Ovary (tissue), 9 donors: ENCODE results near the gene RALGPS1. TPM values are rescaled to one million over a fixed set of nuclear protein-coding genes. Genes with fewer than 3 reads are reported as not detected.

Source experiments
- DNase-seq, 5 donors: peaks; one replicate each; pipeline ENCODE4 v3.0.0-alpha.2; 2019 to 2020
- H3K27ac ChIP-seq, 2 donors: fragments of 200-600 bp; one replicate each; pipeline versions ENCODE4 v1.5.1 to v1.8.0; 2019 to 2022
- H3K27me3 ChIP-seq: fragments of 200-600 bp; one replicate; pipeline ENCODE4 v1.8.0; 2022
- H3K36me3 ChIP-seq: fragments of 200-600 bp; sonication (generic); one replicate; pipeline ENCODE4 v1.5.1; 2019
- H3K4me1 ChIP-seq: one replicate; pipeline ENCODE4 v1.8.1; 2013; ENCODE audit warnings: mild to moderate bottlenecking, moderate library complexity; ENCODE audit not compliant: insufficient read depth
- H3K4me3 ChIP-seq: fragments of 200-600 bp; sonication (generic); one replicate; pipeline ENCODE4 v1.5.1; 2017
- H3K9me3 ChIP-seq, 2 donors: fragments of 200-600 bp in 1 of 2; sonication (generic) in 1 of 2; one replicate each; pipeline versions ENCODE4 v1.5.1 to v1.8.1; 2013 to 2019; ENCODE audit warnings: mild to moderate bottlenecking in 1 of 2, moderate library complexity in 1 of 2
- CTCF ChIP-seq, 3 donors: fragments of 450-650 bp in 2 of 3; fragments of 200-600 bp in 1 of 3; IDR thresholded peaks; one replicate each; pipeline versions ENCODE4 v1.5.1 to v1.8.0; 2016 to 2022; ENCODE audit warnings: antibody characterized with exemption in 3 of 3, mild to moderate bottlenecking in 1 of 3
- EP300 ChIP-seq: sonication (generic); formaldehyde crosslinking; IDR thresholded peaks from one replicate; pipeline ENCODE4 v1.6.1; 2017; ENCODE audit warnings: antibody characterized with exemption
- POLR2A ChIP-seq: fragments of 450-650 bp; IDR thresholded peaks from one replicate; pipeline ENCODE4 v1.6.1; 2017; ENCODE audit warnings: antibody characterized with exemption, mild to moderate bottlenecking, moderate library complexity
- WGBS, 3 donors: extraction: QIAGEN DNeasy Blood & Tissue Kit in 1 of 3; methylation state at CpG; one replicate each; pipeline versions ENCODE4 v1.1.5 to v1.1.7; 2013 to 2017; 5-methylcytosine and 5-hydroxymethylcytosine counted together
- intact Hi-C, 4 donors: fragments of 100-400 bp; cut with DNase I; formaldehyde crosslinking; loops; one replicate each; pipeline versions ENCODE4 v1.11.0 to v1.15.1; 2022 to 2023
- polyA plus RNA-seq, 2 donors: library from polyadenylated mRNA; stranded (reverse); fragments of 200-250 nt in 1 of 2; fragments of 350-450 nt in 1 of 2; fragmentation: Illumina TruSeq in 1 of 2; extraction: RNeasy Lipid Tissue Mini Kit (QIAGEN cat#74804) in 1 of 2; gene quantifications; one replicate each; pipeline ENCODE4 v1.2.3, GENCODE V29; 2013 to 2014
- total RNA-seq, 7 donors: library from RNA; depleted of rRNA in 2 of 7; stranded (reverse); fragments of >200 nt in 2 of 7; fragmentation: NEBNext Ultra II Directional in 3 of 7; extraction: Animal tissue kit (Norgen Biotek cat#: 25700) in 3 of 7; gene quantifications; one replicate each; pipeline versions ENCODE4 v1.1.0 to v1.2.4, GENCODE V29; 2016 to 2023
- donor health status: DM: no; HTN: no; CAD: no; lungs with moderate emphysema.
- donor health status: DM: no; HTN: no; CAD: no.
- donor health status: Bipolar disorder and iron deficiency.
- donor health status: DM: yes; HTN: yes; CAD: no.
- donor health status: DM: no; HTN: no; CAD: no.
- donor health status: DM: yes; HTN: yes; CAD: no.

RALGPS1 gene
- total and polyA plus RNA-seq, 9 donors: 2.3 to 13.1 (median 6.9) TPM

DNA sequence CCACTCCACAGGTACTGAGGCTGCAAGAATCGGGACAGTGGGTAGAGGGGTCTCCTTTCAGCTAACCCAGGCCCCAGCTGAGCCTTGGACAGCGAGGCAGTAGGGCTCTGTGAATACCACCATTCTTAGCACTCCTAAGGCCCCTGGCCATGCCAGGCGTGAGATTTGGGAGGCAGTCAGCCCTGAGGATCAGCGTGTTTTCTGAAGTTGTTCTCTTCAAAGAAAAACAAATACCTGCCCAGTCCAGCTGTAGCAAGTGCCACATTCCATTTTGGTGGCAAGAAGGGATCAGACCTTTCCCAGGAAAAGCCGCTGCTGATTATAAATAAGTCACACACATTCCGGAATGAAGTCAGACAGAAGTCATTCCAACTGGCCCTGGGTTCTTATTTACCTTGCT lies 47.8 kb downstream of the RALGPS1 start:
- Histone ChIP-seq H3K9me3 (no peaks in the 10 kb centered on the region), H3K4me1 (peaks cover 1% of the 10 kb centered on the region), H3K36me3 (no peaks in the 10 kb centered on the region), H3K4me3 (no peak overlapping the region), H3K27ac (no peak overlapping the region), H3K27me3 (no peaks in the 10 kb centered on the region)
- intact Hi-C loops: no loop called here
- no peak for DNase-seq
- 91 to 94% (median 93%) methylated on average over 6 of the region's 6 CpGs for WGBS, 3 donors
- TF ChIP-seq CTCF (IDR thresholded peaks at IDR 0.05) (no peak), EP300 (no peak), POLR2A (no peak)

DNA sequence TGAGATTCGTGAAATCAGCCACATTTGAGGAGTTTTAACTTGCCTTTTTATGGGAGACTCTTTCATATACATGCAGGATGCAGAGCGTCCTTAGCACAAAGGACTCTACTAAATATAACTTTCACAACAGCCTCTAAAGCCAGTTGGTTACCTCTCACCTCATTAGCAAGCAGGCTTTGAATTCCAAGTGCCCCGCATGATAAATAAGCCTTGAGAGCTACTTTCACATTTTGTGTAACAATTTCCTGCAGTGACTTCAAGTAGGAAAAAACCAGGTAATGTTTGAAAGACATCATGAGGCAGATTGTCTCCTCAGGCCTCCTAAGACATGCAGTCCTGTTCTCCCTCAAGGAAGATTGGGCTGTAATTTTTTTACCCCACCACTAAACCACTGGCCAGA lies 50.5 kb downstream of the RALGPS1 start:
- no peaks in the 10 kb centered on the region for H3K9me3 ChIP-seq
- no peak for TF ChIP-seq POLR2A
- TF ChIP-seq CTCF (IDR thresholded peaks at IDR 0.05): no peak
- no peak for TF ChIP-seq EP300
- peaks cover 1% of the 10 kb centered on the region for H3K4me1 ChIP-seq
- H3K27me3 ChIP-seq: no peaks in the 10 kb centered on the region
- H3K4me3 ChIP-seq: no peak overlapping the region
- DNase-seq: no peak
- intact Hi-C loops: no loop called here
- no peak overlapping the region for H3K27ac ChIP-seq
- WGBS, 3 donors: 36 to 66% (median 50%) methylated on average over 3 of the region's 3 CpGs
- H3K36me3 ChIP-seq: no peaks in the 10 kb centered on the region

DNA sequence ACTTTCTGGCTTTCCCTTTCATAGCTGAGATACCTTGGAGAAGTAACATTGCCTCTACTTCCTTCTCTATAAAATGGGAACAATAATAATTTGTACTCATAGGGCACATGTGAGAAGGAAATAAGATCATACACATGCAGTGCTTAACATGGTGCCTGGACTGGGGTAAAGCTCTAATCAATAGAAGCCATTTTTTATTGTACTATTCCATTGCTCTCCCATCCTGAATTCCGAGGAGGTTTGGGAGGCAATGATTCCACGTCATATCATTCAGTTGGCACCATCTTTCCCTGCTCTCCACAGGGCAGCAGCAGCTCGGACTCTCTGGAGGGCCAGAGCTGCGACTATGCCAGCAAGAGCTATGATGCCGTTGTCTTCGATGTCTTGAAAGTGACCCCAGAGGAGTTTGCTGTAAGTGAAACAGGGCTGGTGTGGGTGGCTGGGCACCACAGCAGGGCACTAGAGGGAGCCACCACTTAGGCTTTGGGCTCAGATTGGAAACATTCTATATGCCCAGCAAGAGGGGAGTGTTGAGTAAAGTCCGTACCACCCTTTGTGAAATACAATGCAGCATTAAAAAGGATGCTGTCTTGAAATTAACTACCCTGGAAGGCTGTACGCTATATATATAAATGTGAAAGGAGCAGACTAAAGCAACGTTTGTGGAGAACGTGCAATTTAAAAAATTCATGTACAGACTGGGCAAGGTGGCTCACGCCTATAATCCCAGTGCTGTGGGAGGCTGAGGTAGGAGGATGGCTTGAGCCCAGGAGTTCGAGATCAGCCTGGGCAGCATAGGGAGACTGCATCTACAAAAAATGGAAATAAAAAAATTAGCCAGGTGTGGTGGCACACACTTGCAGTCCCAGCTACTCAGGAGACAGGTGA lies 51.2 kb downstream of the RALGPS1 start:
- Histone ChIP-seq H3K27me3 (no peaks in the 10 kb centered on the region), H3K27ac (no peak overlapping the region), H3K36me3 (no peaks in the 10 kb centered on the region), H3K9me3 (no peaks in the 10 kb centered on the region), H3K4me1 (peaks cover 1% of the 10 kb centered on the region), H3K4me3 (no peak overlapping the region)
- peak; percentile 24 to 59 (median 49) for DNase-seq
- intact Hi-C loops: no loop called here
- TF ChIP-seq CTCF (IDR thresholded peaks at IDR 0.05) (peak in 2 of 3 donors; percentile 49 to 57), POLR2A (no peak)
- 86 to 89% (median 87%) methylated on average over 12 of the region's 12 CpGs for WGBS, 3 donors

- no peaks in the 10 kb centered on the region for H3K36me3 ChIP-seq
- H3K9me3 ChIP-seq: no peaks in the 10 kb centered on the region
- H3K4me1 ChIP-seq: no peaks in the 10 kb centered on the region
- intact Hi-C loops: no loop called here
- WGBS, 3 donors: 92 to 98% (median 94%) methylated on average over 2 of the region's 2 CpGs
- no peaks in the 10 kb centered on the region for H3K27me3 ChIP-seq
- DNase-seq: no peak
- no peak overlapping the region for H3K27ac ChIP-seq
- TF ChIP-seq POLR2A: no peak
- TF ChIP-seq EP300: no peak
- TF ChIP-seq CTCF (IDR thresholded peaks at IDR 0.05): no peak
- H3K4me3 ChIP-seq: no peak overlapping the region
These were observed 56.7 kb downstream of the RALGPS1 start for GRCh38 chr9:126971261-126971660.
